Measurements from ENCODE around the gene KCNAB2.

Gene KCNAB2

GRCh38 chr1:6094246-6094645 lies 48.6 kb downstream of the KCNAB2 start:
- TF ChIP-seq, protein P1, sequence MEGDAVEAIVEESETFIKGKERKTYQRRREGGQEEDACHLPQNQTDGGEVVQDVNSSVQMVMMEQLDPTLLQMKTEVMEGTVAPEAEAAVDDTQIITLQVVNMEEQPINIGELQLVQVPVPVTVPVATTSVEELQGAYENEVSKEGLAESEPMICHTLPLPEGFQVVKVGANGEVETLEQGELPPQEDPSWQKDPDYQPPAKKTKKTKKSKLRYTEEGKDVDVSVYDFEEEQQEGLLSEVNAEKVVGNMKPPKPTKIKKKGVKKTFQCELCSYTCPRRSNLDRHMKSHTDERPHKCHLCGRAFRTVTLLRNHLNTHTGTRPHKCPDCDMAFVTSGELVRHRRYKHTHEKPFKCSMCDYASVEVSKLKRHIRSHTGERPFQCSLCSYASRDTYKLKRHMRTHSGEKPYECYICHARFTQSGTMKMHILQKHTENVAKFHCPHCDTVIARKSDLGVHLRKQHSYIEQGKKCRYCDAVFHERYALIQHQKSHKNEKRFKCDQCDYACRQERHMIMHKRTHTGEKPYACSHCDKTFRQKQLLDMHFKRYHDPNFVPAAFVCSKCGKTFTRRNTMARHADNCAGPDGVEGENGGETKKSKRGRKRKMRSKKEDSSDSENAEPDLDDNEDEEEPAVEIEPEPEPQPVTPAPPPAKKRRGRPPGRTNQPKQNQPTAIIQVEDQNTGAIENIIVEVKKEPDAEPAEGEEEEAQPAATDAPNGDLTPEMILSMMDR (IDR thresholded peaks at IDR 0.05; ENCODE audit: low read length): no peak
- no peak for TF ChIP-seq EZH2 (IDR thresholded peaks at IDR 0.05; ENCODE audit: borderline replicate concordance, low read length)
- no peaks in the 10 kb centered on the region for H3K9me2 ChIP-seq (ENCODE audit: low read depth, low read length)
- no peaks in the 10 kb centered on the region for H3F3A ChIP-seq (ENCODE audit: insufficient read depth, low read length)
- H3K9me3 ChIP-seq (ENCODE audit: low read length): no peaks in the 10 kb centered on the region
- H3K79me2 ChIP-seq (ENCODE audit: insufficient read depth, low read length): no peaks in the 10 kb centered on the region
- no peak overlapping the region for H3K27ac ChIP-seq (ENCODE audit: low read depth, low read length, poor library complexity, severe bottlenecking)
- no peaks in the 10 kb centered on the region for H3K4me1 ChIP-seq (ENCODE audit: insufficient read depth, low read length, severe bottlenecking)
- no peak overlapping the region for H3K4me3 ChIP-seq (ENCODE audit: low read depth, low read length, poor library complexity, severe bottlenecking)
- H4K20me1 ChIP-seq (ENCODE audit: insufficient read depth, low read length): no peaks in the 10 kb centered on the region
- H2AFZ ChIP-seq (ENCODE audit: low read length): no peak overlapping the region
- H3K27me3 ChIP-seq (ENCODE audit: insufficient read depth, low read length): no peaks in the 10 kb centered on the region
- H3K36me3 ChIP-seq (ENCODE audit: insufficient read depth, low read length): peaks cover 37% of the 10 kb centered on the region; the same call in 1 of the 2 replicates
- H3K9ac ChIP-seq (ENCODE audit: low read length): no peak overlapping the region
- no peak overlapping the region for H3K4me2 ChIP-seq (ENCODE audit: low read length)

GRCh38 chr1:6094801-6095505 lies 49.3 kb downstream of the KCNAB2 start:
- no peak for TF ChIP-seq EZH2 (IDR thresholded peaks at IDR 0.05; ENCODE audit: borderline replicate concordance, low read length)
- TF ChIP-seq, protein P1 (IDR thresholded peaks at IDR 0.05; ENCODE audit: low read length): no peak
- H3K36me3 ChIP-seq (ENCODE audit: insufficient read depth, low read length): peaks cover 39% of the 10 kb centered on the region; the same call in 1 of the 2 replicates

DNA sequence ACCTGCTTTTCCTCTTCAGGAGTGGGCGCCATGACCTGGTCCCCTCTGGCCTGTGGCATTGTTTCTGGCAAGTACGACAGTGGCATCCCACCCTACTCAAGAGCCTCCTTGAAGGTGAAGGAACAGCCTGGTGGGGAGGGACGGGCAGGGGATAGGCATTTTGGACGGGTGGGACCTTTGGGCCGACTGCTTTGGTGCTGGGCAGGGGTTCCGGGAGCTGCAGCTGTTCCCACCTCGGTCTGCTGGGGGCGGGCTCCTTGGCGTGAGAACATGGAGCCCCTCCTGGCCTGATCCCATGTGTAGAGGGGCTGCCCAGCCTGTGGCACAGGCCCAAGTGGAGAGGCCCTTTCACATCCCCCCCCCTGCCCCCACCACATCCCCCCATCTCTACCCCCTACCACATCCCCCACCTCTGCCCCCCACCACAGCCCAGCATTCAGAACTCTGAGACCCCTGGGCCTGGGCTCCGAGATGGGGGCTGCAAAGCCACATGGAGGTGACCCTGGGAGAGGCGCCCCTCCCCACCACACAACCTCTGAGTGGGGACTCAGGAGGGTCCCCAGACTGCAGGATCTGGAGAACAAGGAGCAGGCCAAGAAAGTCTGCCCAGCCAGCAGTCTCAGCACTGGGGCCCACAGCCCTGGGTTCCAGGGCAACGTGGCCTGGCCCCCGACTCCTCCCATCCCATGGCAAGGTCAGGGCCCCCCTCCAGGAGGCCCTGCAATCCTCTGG lies 50.0 kb downstream of the KCNAB2 start:
- Histone ChIP-seq H3K27me3 (ENCODE audit: insufficient read depth, low read length) (no peaks in the 10 kb centered on the region), H3K9me3 (ENCODE audit: low read length) (no peaks in the 10 kb centered on the region), H3K27ac (ENCODE audit: low read depth, low read length, poor library complexity, severe bottlenecking) (no peak overlapping the region), H3K9me2 (ENCODE audit: low read depth, low read length) (no peaks in the 10 kb centered on the region), H3K9ac (ENCODE audit: low read length) (no peak overlapping the region), H3K36me3 (ENCODE audit: insufficient read depth, low read length) (peaks cover 35% of the 10 kb centered on the region; the same call in 1 of the 2 replicates), H4K20me1 (ENCODE audit: insufficient read depth, low read length) (no peaks in the 10 kb centered on the region), H3F3A (ENCODE audit: insufficient read depth, low read length) (no peaks in the 10 kb centered on the region), H3K79me2 (ENCODE audit: insufficient read depth, low read length) (no peaks in the 10 kb centered on the region), H3K4me2 (ENCODE audit: low read length) (no peak overlapping the region), H3K4me1 (ENCODE audit: insufficient read depth, low read length, severe bottlenecking) (no peaks in the 10 kb centered on the region), H3K4me3 (ENCODE audit: low read depth, low read length, poor library complexity, severe bottlenecking) (no peak overlapping the region), H2AFZ (ENCODE audit: low read length) (no peak overlapping the region)
- TF ChIP-seq, protein P1 (IDR thresholded peaks at IDR 0.05; ENCODE audit: low read length): no peak
- no peak for TF ChIP-seq EZH2 (IDR thresholded peaks at IDR 0.05; ENCODE audit: borderline replicate concordance, low read length)

More at GRCh38 chr1:6094801-6095505, 49.3 kb downstream of the KCNAB2 start:
- Histone ChIP-seq H3K9me3 (ENCODE audit: low read length) (no peaks in the 10 kb centered on the region), H3F3A (ENCODE audit: insufficient read depth, low read length) (no peaks in the 10 kb centered on the region), H3K4me3 (ENCODE audit: low read depth, low read length, poor library complexity, severe bottlenecking) (no peak overlapping the region), H3K79me2 (ENCODE audit: insufficient read depth, low read length) (no peaks in the 10 kb centered on the region), H3K9ac (ENCODE audit: low read length) (no peak overlapping the region), H3K4me1 (ENCODE audit: insufficient read depth, low read length, severe bottlenecking) (no peaks in the 10 kb centered on the region), H3K27me3 (ENCODE audit: insufficient read depth, low read length) (no peaks in the 10 kb centered on the region), H4K20me1 (ENCODE audit: insufficient read depth, low read length) (no peaks in the 10 kb centered on the region), H2AFZ (ENCODE audit: low read length) (no peak overlapping the region), H3K27ac (ENCODE audit: low read depth, low read length, poor library complexity, severe bottlenecking) (no peak overlapping the region), H3K9me2 (ENCODE audit: low read depth, low read length) (no peaks in the 10 kb centered on the region), H3K4me2 (ENCODE audit: low read length) (no peak overlapping the region)
